GM18951 (cell line): ENCODE measurements around the gene EIF3D.

Source experiments
- POLR2A ChIP-seq: IDR thresholded peaks from 4 replicates; pipeline ENCODE4 v1.6.1; 2011; ENCODE audit warnings: mild to moderate bottlenecking; ENCODE audit not compliant: insufficient read length, insufficient read depth; ENCODE audit errors: extremely low read depth
- in situ Hi-C: fragments of 300-500 bp; cut with MboI; formaldehyde crosslinking; loops from one replicate; pipeline ENCODE4 v1.12.0; 2022; ENCODE audit warnings: low sequenced_read_pairs, mixed read lengths, inconsistent platforms; ENCODE audit not compliant: unreplicated experiment

The EIF3D gene

DNA sequence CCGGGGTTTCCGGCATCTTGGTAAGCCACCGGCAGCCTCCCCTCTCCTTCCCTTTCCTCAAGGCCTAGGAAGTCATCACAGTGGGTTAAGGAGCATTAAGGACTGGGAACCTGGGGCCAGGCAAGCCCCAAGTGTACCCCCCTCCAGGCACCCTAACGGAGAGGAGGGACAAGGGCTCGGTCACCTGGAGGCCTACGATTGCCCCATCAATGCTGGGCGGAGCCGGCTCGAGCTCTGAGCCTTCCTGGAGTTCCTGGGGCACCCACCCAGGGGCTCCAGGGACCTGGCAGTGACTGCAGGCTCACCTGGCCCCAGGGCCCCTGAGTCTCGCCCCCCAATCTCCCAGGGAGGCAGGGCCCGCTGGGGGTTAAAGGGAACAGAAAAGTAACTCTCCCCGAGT is 34.5 kb upstream of the EIF3D start:
- TF ChIP-seq POLR2A, result no peak

DNA sequence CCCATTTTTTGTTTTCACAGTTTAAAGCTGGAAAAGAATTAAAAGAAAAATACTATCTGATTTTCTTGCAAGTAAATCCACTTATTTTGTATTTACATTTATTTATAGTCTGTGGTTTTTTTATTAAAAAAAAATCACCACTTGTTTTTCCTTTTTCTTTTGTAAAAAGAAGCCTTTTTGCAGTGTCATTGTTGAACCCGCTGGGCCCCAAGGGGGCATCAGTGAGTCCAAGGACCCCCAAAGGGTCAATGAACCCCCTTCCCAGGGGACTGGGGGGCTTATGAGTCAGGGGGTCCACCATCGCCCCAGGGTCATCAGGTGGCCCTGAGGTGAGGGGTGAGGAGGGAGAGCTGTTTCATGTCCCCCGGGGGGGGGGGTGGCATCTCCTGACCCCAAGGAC is 34.0 kb upstream of the EIF3D start:
- no peak for TF ChIP-seq POLR2A
- in situ Hi-C loops, result no loop called here

More for the DNA sequence above, 34.5 kb upstream of the EIF3D start:
- in situ Hi-C loops, result no loop called here

DNA sequence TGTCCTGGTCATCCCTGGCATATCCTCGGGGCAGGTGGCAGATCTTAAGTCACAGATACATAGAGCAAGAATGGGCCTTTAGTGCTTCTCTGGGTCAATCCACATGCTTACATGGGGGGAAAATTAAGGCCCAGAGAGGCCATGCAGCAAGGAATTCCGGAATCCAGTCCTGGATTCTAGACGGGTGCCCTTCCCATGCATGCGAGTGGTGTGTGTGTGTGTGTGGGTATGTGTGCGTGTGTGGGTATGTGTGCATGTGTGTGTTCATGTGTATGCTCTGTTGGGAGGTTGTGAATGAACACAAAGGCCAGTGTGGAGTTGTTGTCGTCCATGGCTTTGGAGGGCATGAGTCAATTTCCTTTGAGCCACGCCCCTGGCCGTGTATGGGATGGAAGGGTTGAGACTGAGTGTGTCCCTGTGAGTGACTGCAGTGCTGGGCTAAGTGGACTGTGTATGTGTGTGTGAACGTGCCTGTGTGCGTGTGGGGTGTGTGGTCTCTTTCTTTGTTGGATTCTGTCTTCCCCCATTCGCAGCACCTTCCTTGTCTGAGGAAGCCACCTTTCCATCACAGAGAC is 33.4 kb upstream of the EIF3D start:
- no peak for TF ChIP-seq POLR2A

DNA sequence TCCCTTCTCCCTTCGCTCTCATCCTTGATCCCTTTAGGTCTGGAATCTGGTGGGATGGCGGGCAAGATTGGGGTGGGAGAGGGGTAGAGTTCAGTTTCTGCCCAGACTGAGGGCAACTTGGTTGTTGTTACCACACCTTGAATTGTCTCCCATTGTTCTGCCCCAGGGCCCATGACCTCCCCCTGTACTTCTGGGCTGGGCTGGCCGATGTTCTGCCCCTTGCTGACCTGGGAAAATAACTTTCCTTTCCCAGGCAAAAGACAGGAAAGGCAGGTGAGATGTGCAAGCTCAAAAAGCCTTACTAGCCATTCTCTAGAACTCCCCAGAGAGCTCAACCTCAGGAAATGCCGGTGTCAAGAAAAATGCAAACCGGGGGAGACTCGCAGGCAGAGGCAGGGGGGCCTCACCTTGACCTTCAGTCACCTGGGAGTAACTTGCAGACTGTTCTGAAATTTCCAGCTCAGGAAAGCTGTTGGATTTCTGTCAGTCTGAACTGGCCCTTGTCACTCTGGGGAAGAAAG is 32.4 kb upstream of the EIF3D start:
- no peak for TF ChIP-seq POLR2A
- in situ Hi-C loops, result no loop called here

More for the DNA sequence above, 33.4 kb upstream of the EIF3D start:
- in situ Hi-C loops, result no loop called here

DNA sequence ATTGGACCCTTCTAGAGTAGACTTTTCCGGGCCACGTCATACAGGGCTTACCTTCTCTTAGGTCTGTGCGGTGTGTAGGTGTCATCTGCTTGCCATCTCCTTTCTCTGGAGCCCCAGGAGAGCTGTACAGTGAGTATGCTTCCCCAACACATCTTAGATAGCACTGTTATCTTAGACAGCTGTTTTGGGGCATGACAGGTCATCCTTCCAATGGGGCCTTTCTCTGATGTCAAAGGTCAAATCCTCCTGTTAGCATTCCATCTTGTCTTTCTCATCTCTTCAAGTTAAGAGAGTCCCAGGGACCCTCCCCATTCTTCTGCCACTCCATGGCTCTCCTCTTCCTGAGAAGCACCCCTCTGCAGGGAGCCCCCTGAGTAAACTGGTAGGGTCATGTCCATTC is 31.0 kb upstream of the EIF3D start:
- TF ChIP-seq POLR2A, result no peak
- in situ Hi-C loops, result no loop called here

DNA sequence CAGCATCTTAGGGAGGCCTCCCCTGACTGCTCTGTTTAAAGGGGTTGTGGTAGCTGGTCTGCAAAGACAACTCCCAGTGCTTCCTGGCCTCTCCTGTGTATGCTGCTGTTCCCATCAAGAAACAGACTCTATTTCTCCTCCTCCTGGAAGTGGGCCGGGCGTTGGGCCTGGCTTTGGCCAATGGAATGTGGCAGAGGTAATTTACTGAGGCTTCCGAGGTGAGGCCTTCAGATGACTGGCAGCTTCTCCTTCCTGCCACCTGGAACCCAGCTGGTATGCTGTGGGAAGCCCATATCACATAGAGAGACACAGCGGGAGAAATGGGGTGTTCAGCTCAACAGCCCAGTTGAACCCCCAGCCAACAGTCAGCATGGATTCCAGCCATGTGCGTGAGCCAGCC is 25.1 kb upstream of the EIF3D start:
- TF ChIP-seq POLR2A, result no peak
- in situ Hi-C loops, result no loop called here

DNA sequence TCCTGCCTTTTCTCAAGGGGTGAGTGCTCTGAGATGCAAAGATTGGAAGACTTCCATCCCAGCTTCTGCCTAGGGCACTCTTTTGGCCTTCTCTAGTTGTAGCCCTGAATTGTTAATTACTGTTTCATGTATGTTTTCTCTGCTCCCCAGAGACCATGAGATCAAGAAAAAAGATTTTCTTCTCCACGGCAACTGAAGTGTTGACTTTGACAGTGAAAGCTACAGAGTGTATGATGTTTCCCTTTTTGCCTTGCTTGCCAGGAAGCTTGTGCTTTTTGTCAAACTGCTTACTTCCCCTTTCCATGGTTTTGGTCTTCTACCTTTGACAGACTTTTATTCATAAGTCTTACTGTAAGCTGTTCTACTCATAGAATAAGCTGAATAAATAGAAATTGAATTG is 23.3 kb upstream of the EIF3D start:
- in situ Hi-C loops, result no loop called here
- no peak for TF ChIP-seq POLR2A

DNA sequence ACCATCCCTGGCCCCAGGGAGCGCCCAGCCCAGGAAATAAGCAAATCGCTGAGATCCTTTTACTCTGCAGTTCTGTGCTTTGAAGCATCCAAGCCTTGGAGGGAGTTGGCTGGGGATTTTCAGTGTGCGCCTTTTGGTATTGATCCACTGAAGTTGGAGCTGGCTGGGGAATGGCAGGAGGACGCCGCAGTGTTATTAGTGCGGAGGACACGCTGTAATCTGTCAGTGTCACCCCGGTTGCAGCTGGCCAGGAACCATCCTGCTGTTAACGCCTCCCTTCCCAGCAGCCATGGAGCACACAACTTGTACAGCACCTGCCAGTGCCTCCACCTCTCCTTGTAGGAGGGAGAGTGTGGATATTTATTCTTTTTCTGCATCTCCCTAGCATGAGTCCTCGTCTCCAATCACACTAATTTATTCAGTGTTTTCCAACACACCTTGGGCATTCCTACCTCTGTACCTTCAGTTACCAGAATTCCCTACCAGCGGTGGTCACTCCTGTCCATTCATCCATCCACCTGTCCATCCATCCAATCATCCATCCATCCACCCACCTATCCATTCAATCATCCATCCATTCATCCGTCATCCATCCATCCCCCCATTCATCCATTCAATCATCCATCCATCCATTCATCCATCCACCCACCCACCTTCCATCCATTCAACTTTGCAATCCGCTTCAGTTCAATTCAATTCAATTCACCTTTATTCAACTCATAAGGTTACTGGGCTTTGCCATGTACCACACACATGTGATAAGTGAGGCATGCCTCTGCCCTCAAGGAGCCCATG is 21.9 kb upstream of the EIF3D start:
- TF ChIP-seq POLR2A, result no peak
- in situ Hi-C loops, result no loop called here

DNA sequence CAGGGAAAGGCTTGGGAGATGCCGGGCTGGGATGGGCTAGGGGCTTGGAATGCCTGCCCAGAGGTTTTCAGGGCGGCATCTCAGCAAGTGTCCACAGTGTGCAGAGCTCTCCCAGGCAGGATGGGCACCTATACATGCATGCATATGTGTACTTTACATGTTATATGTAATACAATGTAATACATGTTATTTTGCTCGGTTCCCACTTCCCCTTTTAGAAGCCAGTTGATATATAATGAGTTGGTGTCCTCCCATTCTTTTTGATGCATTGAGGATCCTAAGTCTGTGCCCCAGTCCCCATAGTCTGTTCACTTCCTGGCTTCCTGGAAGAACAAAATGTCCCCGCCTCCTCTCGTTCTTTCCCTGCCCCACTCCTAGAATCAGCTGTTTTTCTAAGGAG is 20.1 kb upstream of the EIF3D start:
- in situ Hi-C loops, result no loop called here
- no peak for TF ChIP-seq POLR2A

DNA sequence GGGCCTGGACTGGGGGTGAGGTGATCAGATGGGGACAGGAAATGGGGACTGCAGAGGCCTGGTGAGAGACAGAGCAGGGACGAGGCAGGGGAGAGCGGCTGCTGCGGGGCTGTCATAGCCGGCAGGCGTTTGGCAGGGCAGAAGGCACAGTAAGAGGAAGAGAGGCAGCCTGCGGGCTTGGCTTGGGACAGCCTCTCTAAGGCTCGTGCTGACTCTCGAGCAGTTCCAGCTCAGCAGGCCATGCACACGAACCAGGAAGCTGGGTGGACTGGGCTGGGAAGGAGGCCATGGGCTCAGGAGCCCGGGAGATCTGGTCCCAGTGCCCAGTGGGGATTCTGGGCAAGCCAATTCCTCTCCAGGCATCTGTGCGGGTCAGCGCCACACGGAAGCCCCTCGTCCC is 19.6 kb upstream of the EIF3D start:
- in situ Hi-C loops, result no loop called here
- TF ChIP-seq POLR2A, result no peak

DNA sequence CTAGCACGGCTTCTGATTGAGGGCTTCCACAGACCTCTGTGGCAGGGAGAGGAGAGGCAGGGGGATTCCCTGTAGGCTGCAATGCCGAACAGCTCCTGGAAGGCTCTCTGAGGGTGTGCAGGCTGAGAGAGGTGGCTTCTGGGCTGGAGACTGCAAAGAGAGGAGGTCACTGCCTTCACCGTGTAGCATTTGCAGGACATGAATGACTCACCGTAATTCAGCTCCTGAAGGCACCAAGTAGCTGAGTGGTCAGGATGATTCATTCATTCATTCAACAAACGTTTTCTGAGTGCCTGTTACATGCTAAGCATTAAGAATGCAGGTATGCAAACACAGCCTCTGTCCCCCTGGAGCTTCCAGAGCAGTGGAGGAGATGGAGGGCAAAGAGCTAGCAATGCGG is 18.0 kb upstream of the EIF3D start:
- no peak for TF ChIP-seq POLR2A
- in situ Hi-C loops, result no loop called here

DNA sequence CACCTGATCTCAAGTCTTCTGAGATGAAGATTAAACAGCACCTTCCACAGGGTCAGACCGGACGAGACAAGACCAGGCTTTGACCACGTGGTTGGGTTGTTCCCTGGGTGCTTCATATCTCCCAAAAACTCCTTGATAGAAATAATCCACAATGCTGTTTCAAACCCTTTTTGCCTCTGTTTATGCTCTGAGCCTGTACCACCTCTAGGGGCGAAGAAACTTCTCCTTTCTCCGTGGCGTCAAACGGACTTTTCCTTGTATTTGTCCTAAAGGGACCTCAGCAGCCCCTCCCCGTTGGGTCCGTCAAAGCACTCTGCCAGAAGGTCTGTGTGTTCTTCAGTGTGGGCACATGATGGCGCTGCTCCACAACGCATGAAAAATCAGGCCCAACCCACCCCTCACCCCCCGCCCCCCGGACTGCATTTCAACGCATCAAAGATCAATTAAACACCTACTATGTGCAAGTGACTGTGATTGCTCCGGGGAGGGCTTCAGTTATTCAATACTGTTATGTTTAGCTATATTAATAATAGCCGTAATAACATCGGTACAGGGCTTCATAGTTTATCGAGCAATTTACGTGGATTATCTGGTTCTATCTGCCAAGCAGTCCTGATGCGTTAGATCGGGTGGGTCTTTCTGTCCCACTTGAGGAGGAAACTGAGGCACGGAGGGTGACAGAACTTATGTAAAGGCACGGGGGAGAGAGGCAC is 17.3 kb upstream of the EIF3D start:
- TF ChIP-seq POLR2A, result no peak
- in situ Hi-C loops, result no loop called here

DNA sequence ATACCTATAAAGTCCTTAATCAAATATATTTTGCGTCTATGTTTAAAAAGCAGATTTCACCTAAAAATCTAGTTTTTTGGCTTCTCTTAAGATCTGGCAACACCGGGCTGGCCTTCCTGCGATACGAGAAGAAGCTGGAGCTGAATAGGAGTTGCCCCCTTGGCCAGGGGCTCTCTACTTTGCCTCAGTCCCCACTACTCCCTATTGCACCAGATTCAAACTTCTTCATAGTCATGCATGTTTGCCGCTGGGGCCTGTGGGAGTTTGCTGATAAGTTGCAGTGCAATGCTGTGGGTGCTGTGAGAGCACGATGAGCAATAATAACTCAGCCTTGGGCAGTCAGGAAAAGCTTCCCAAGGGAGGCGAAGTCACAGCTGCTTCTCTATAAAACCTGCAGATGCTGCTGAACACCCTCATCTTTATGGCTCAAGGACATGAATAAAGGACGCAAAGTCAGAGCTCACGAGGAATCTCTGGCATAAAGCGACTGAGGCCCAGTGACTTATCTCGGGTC is 15.2 kb upstream of the EIF3D start:
- no peak for TF ChIP-seq POLR2A
- in situ Hi-C loops, result no loop called here
